A549 (cell line): ENCODE data around the gene SELENOO. TPM values are rescaled to one million over a fixed set of nuclear protein-coding genes. Genes with fewer than 3 reads are reported as not detected.

Source experiments
- ATAC-seq, 2 experiments: fragments of 200-7000 bp in 1 of 2; fragments of >200 bp in 1 of 2; cut with Nextera tagmentation in 1 of 2; cut with Tn5 transposase in 1 of 2; 3 replicates each; pipeline versions ENCODE4 v1.8.0 to v1.9.1; 2018 to 2020; ENCODE audit warnings: mild to moderate bottlenecking in 1 of 2, moderate library complexity in 1 of 2
- CTCF ChIA-PET: fragments of 300-600 bp; sonication (Branson Sonifier 250); formaldehyde crosslinking; extraction: SDS; loops from one replicate; lab custom pipeline; 2021; ENCODE audit warnings: antibody characterized with exemption, inconsistent platforms; lab: Yijun Ruan, JAX
- POLR2A ChIA-PET: fragments of 350-600 bp; formaldehyde crosslinking; extraction: SDS; loops from one replicate; lab custom pipeline; 2021; ENCODE audit warnings: antibody characterized with exemption, inconsistent platforms; lab: Yijun Ruan, JAX
- DNase-seq, 2 experiments: peaks; one replicate each; pipeline versions ENCODE4 v3.0.0 to v3.0.0-alpha.2; 2011 to 2016; ENCODE audit warnings: low read depth in 1 of 2, low spot score in 1 of 2
- FAIRE-seq: peaks from 2 replicates; lab custom pipeline; 2011; peaks lifted over from hg19 to GRCh38; lab: Jason Lieb, UNC
- H3K27ac ChIP-seq, 2 experiments: fragments of >200 bp; sonication (Bioruptor Twin); formaldehyde crosslinking; 3 replicates each; pipeline ENCODE4 v1.5.1; 2016 to 2017
- H3K4me1 ChIP-seq: fragments of >200 bp; sonication (Bioruptor Twin); formaldehyde crosslinking; 3 replicates; pipeline ENCODE4 v1.6.1; 2016
- H3K4me2 ChIP-seq: fragments of >200 bp; sonication (Bioruptor Twin); formaldehyde crosslinking; 3 replicates; pipeline ENCODE4 v1.6.1; 2016
- H3K4me3 ChIP-seq: fragments of >200 bp; sonication (Bioruptor Twin); formaldehyde crosslinking; 3 replicates; pipeline ENCODE4 v1.5.1; 2016
- H3K9me3 ChIP-seq: fragments of >200 bp; sonication (Bioruptor Twin); formaldehyde crosslinking; 3 replicates; pipeline ENCODE4 v1.6.1; 2016
- BHLHE40 ChIP-seq: IDR thresholded peaks from 2 replicates; pipeline ENCODE4 v1.6.1; 2012; ENCODE audit warnings: low read depth, low read length, inconsistent platforms
- CHD2 ChIP-seq: fragments of 150-350 bp; IDR thresholded peaks from 2 replicates; pipeline ENCODE4 v1.6.1; 2014; ENCODE audit warnings: low read length; ENCODE audit not compliant: partially characterized antibody
- CHD4 ChIP-seq: fragments of 200-600 bp; sonication (generic); IDR thresholded peaks from 2 replicates; pipeline ENCODE4 v1.6.1; 2016; ENCODE audit warnings: antibody characterized with exemption, mild to moderate bottlenecking, borderline replicate concordance
- E2F6 ChIP-seq: IDR thresholded peaks from 2 replicates; pipeline ENCODE4 v1.6.1; 2012; ENCODE audit warnings: low read depth, borderline replicate concordance
- EHF ChIP-seq: fragments of 250-450 bp; sonication (Bioruptor Pico); IDR thresholded peaks from 2 replicates; pipeline ENCODE4 v1.5.0; 2020; ENCODE audit warnings: mild to moderate bottlenecking
- EP300 ChIP-seq, 2 experiments: fragments of >200 bp; sonication (Bioruptor Twin); formaldehyde crosslinking; IDR thresholded peaks; 2 replicates in 1 of 2; 3 replicates in 1 of 2; pipeline ENCODE4 v1.6.1; 2016 to 2017
- ESRRA ChIP-seq: fragments of 150-350 bp; IDR thresholded peaks from 2 replicates; pipeline ENCODE4 v1.6.1; 2014; ENCODE audit warnings: mild to moderate bottlenecking, low read length, borderline replicate concordance
- FOSB ChIP-seq: fragments of 250-450 bp; sonication (Bioruptor Pico); IDR thresholded peaks from 2 replicates; pipeline ENCODE4 v1.5.0; 2020; ENCODE audit warnings: mild to moderate bottlenecking, moderate library complexity
- GATA3 ChIP-seq: IDR thresholded peaks from 2 replicates; pipeline ENCODE4 v1.6.1; 2012; ENCODE audit warnings: borderline replicate concordance
- HES2 ChIP-seq: fragments of >200 bp; sonication (Bioruptor Twin); formaldehyde crosslinking; IDR thresholded peaks from 2 replicates; pipeline ENCODE4 v1.6.1; 2016
- HMGXB4 ChIP-seq: fragments of 250-450 bp; sonication (Bioruptor Pico); IDR thresholded peaks from 2 replicates; pipeline ENCODE4 v1.5.0; 2021; ENCODE audit warnings: mild to moderate bottlenecking, moderate library complexity, borderline replicate concordance
- JUN ChIP-seq, 2 experiments: fragments of >200 bp; sonication (Bioruptor Twin); formaldehyde crosslinking; IDR thresholded peaks; 2 replicates in 1 of 2; 3 replicates in 1 of 2; pipeline ENCODE4 v1.6.1; 2016 to 2017
- MAX ChIP-seq: IDR thresholded peaks from 2 replicates; pipeline ENCODE4 v1.6.1; 2012
- PBX3 ChIP-seq: IDR thresholded peaks from 2 replicates; pipeline ENCODE4 v1.6.1; 2012
- POLR2A ChIP-seq: IDR thresholded peaks from 2 replicates; pipeline ENCODE4 v1.6.1; 2012; ENCODE audit warnings: mild to moderate bottlenecking, low read length
- RAD21 ChIP-seq, 2 experiments: fragments of >200 bp in 1 of 2; sonication (Bioruptor Twin) in 1 of 2; formaldehyde crosslinking in 1 of 2; IDR thresholded peaks in 1 of 2; conservative IDR thresholded peaks in 1 of 2; 2 replicates in 1 of 2; 3 replicates in 1 of 2; pipeline ENCODE4 v1.6.1; 2012 to 2018; ENCODE audit warnings: inconsistent platforms in 1 of 2
- SMC3 ChIP-seq: fragments of >200 bp; sonication (Bioruptor Twin); formaldehyde crosslinking; IDR thresholded peaks from 3 replicates; pipeline ENCODE4 v1.6.1; 2018; ENCODE audit warnings: inconsistent platforms
- ZC3H11A ChIP-seq: fragments of 450-650 bp; IDR thresholded peaks from 2 replicates; pipeline ENCODE4 v1.6.1; 2014; ENCODE audit warnings: antibody characterized with exemption, mild to moderate bottlenecking
- ZFP36 ChIP-seq: fragments of 450-650 bp; IDR thresholded peaks from 2 replicates; pipeline ENCODE4 v1.6.1; 2014; ENCODE audit warnings: borderline replicate concordance; ENCODE audit not compliant: partially characterized antibody
- ZNF302 ChIP-seq: fragments of 250-450 bp; sonication (Bioruptor Pico); IDR thresholded peaks from 2 replicates; pipeline ENCODE4 v1.9.0; 2021; ENCODE audit warnings: inconsistent platforms, mild to moderate bottlenecking, moderate library complexity
- ZSCAN20 ChIP-seq: fragments of 250-450 bp; sonication (Bioruptor Pico); IDR thresholded peaks from 2 replicates; pipeline ENCODE4 v1.8.0; 2022; ENCODE audit warnings: mild to moderate bottlenecking, moderate library complexity
- WGBS: methylation state at CpG from one replicate; pipeline ENCODE4 v1.1.6; 2017; ENCODE audit errors: missing lambda C conversion rate; 5-methylcytosine and 5-hydroxymethylcytosine counted together
- polyA plus RNA-seq, 4 experiments: library from polyadenylated mRNA; depleted of rRNA in 3 of 4; stranded (reverse); fragments of >200 nt; fragmentation: RNase III in 1 of 4; extraction: RNeasy Plus Mini Kit Qiagen cat#74134 plus additional on column Dnase treatment in 1 of 4; gene quantifications; 2 replicates in 3 of 4; 3 replicates in 1 of 4; pipeline ENCODE4 v1.2.3, GENCODE V29; 2011 to 2017
- TF ChIP-seq, protein P1 (sequence below): fragments of >200 bp; sonication (Bioruptor Twin); formaldehyde crosslinking; IDR thresholded peaks from 3 replicates; pipeline ENCODE4 v1.5.1; 2016

Gene SELENOO
- polyA plus RNA-seq, 2 of the 4 experiments (the other 2 are of a cell fraction): 7.8 to 14.7 TPM

GRCh38 chr22:50190182-50190940 is 10.4 kb upstream of the SELENOO start:
- Histone ChIP-seq H3K9me3 (no peaks in the 10 kb centered on the region), H3K4me1 (peaks cover 25% of the 10 kb centered on the region), H3K27ac (peak overlapping the region; percentile 79 to 93), H3K4me3 (peak overlapping the region; percentile 56), H3K4me2 (peak overlapping the region; percentile 94)
- WGBS: no CpG with 5 or more reads among the region's 43 CpGs
- peak; percentile 76 to 83 for ATAC-seq
- FAIRE-seq: no peak
- CTCF ChIA-PET: interaction anchor here (0.7 to 3.3 kb wide), 8 partner anchors 9 to 134 kb away, joined by 3 to 15 read pairs (median 4); no protein-coding TSS in a partner anchor
- peak; percentile 68 to 74 for DNase-seq
- POLR2A ChIA-PET: interaction anchor here (0.9 kb wide), 1 partner anchor 335 kb away, joined by 3 read pairs; the partner anchor contains the start of gene SCO2
- TF ChIP-seq SMC3 (0 out of 3 replicates have a peak, but pooled peaks have one; percentile 13), MAX (peak; percentile 51; the same call in 1 of the 2 replicates), PBX3 (peak; percentile 49; the same call in 1 of the 2 replicates), POLR2A (peak; percentile 31; the same call in 1 of the 2 replicates), HES2 (no peak), CHD4 (no peak), ZFP36 (no peak), E2F6 (0 out of 2 replicates have a peak, but pooled peaks have one; percentile 44), EP300 (IDR thresholded peaks at IDR 0.05) (no peak), BHLHE40 (no peak), RAD21 (conservative IDR thresholded peaks at IDR 0.05 in 1 of 2, IDR thresholded peaks at IDR 0.05 in 1 of 2) (no peak), FOSB (CRISPR knock-in tag) (no peak), ZSCAN20 (CRISPR knock-in tag) (no peak), ZC3H11A (no peak), EHF (CRISPR knock-in tag) (no peak), JUN (IDR thresholded peaks at IDR 0.05) (peak in 1 of 2 experiments; percentile 45; a peak in 1 of 5 replicates)
- TF ChIP-seq, protein P1, sequence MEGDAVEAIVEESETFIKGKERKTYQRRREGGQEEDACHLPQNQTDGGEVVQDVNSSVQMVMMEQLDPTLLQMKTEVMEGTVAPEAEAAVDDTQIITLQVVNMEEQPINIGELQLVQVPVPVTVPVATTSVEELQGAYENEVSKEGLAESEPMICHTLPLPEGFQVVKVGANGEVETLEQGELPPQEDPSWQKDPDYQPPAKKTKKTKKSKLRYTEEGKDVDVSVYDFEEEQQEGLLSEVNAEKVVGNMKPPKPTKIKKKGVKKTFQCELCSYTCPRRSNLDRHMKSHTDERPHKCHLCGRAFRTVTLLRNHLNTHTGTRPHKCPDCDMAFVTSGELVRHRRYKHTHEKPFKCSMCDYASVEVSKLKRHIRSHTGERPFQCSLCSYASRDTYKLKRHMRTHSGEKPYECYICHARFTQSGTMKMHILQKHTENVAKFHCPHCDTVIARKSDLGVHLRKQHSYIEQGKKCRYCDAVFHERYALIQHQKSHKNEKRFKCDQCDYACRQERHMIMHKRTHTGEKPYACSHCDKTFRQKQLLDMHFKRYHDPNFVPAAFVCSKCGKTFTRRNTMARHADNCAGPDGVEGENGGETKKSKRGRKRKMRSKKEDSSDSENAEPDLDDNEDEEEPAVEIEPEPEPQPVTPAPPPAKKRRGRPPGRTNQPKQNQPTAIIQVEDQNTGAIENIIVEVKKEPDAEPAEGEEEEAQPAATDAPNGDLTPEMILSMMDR: peak; percentile 36; the same call in 2 of the 3 replicates

GRCh38 chr22:50190941-50191741 is 9.7 kb upstream of the SELENOO start:
- ATAC-seq (peak in 1 of 2 experiments; percentile 4; a peak in 2 of 6 replicates), DNase-seq (no peak), FAIRE-seq (no peak)
- POLR2A ChIA-PET: interaction anchor here (0.9 kb wide), 1 partner anchor 334 kb away, joined by 3 read pairs; the partner anchor contains the start of gene SCO2
- Histone ChIP-seq H3K9me3 (no peaks in the 10 kb centered on the region), H3K4me3 (peak overlapping the region; percentile 56), H3K27ac (peak overlapping the region; percentile 79 to 93), H3K4me2 (peak overlapping the region; percentile 94), H3K4me1 (peaks cover 25% of the 10 kb centered on the region)
- CTCF ChIA-PET: interaction anchor here (0.7 to 3.3 kb wide), 6 partner anchors 10 to 45 kb away, joined by 3 to 15 read pairs (median 8); no protein-coding TSS in a partner anchor
- 88% methylated on average over 16 of the region's 18 CpGs for WGBS
- TF ChIP-seq GATA3 (no peak), ZNF302 (no peak), MAX (no peak), ZC3H11A (no peak), PBX3 (no peak), CHD2 (no peak), BHLHE40 (no peak), HMGXB4 (no peak), EHF (CRISPR knock-in tag) (no peak), FOSB (CRISPR knock-in tag) (no peak), EP300 (IDR thresholded peaks at IDR 0.05) (no peak), ESRRA (no peak)
- TF ChIP-seq, protein P1: no peak
